ENCODE results near the gene ACP4. TPM values are rescaled to one million over a fixed set of nuclear protein-coding genes. Genes with fewer than 3 reads are reported as not detected.
"Not testable (repeated sequence)": the region's sequence is repeated elsewhere in the genome, so short reads cannot be mapped to it uniquely, and the experiment has no call there.

Gene ACP4
- total RNA-seq, 1 experiment from 2014 or later: not detected

DNA sequence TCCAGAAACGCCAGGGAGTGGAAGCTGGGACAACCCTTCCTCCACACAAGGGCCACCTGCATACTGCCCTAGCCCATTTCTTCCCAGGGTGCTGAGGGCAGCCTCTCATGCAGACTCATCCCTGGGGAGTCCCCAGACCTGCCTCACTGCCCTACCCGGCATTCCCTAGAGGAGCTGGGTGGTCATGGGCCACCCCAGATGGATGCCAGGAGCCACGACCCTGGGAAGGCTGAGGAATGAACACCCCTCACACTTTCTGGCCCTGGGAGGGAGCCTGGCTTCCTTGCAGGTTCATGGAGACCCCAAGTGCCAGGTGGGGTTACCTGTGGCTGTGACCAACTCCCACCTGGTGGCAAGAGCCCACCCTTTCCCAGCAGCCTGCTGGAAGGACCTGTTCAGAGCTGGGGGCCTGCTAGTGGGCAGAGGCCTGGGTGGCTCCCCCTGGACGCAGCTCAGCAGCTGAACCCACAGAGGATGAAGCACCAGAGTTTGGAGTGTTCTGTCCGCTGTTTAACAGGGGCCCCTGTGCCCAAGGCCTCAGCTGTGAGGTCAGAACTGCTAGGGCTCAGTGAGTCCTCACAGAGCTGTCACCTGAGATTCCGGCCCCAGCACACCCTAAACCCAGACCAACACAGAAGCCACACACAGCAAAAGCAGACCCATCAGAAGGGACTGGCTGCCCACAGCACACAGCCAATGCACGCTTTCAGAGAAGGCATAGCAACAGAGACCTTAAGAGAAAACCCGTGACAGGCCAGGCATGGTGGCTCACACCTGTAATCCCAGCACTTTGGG, 6.6 kb downstream of the ACP4 start:
- Histone ChIP-seq H3K36me3 (peaks cover 67% of the 10 kb centered on the region), H3K4me3 (no peak overlapping the region), H3K4me1 (replicated peaks) (no peaks in the 10 kb centered on the region), H3K27ac (no peak overlapping the region), H3K9me3 (replicated peaks) (0 out of 2 replicates have a peak, but pooled peaks cover 2% of the 10 kb centered on the region), H3K27me3 (replicated peaks) (no peaks in the 10 kb centered on the region)
- DNase-seq (ENCODE audit: low read depth in 1 of 2, low spot score in 2 of 2): no peak

DNA sequence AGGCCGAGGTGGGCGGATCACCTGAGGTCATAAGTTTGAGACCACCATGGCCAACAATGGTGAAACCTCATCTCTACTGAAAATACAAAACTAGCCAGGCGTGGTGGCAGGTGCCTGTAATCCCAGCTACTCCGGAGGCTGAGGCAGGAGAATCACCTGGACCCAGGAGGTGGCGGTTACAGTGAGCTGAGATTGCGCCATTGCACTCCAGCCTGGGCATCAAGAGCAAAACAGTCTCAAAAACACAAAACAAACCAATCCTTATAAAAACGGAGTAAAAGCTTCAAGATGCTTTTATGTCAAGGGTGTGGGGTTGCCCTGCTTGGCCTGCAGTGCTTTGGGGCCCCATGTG, 7.2 kb downstream of the ACP4 start:
- no peak overlapping the region for H3K27ac ChIP-seq
- H3K36me3 ChIP-seq: peaks cover 73% of the 10 kb centered on the region
- no peaks in the 10 kb centered on the region for H3K27me3 ChIP-seq (replicated peaks)
- 0 out of 2 replicates have a peak, but pooled peaks cover 2% of the 10 kb centered on the region for H3K9me3 ChIP-seq (replicated peaks)
- H3K4me1 ChIP-seq (replicated peaks): no peaks in the 10 kb centered on the region; the same call in 1 of the 2 replicates
- no peak for DNase-seq (ENCODE audit: low read depth in 1 of 2, low spot score in 2 of 2)
- H3K4me3 ChIP-seq: no peak overlapping the region

DNA sequence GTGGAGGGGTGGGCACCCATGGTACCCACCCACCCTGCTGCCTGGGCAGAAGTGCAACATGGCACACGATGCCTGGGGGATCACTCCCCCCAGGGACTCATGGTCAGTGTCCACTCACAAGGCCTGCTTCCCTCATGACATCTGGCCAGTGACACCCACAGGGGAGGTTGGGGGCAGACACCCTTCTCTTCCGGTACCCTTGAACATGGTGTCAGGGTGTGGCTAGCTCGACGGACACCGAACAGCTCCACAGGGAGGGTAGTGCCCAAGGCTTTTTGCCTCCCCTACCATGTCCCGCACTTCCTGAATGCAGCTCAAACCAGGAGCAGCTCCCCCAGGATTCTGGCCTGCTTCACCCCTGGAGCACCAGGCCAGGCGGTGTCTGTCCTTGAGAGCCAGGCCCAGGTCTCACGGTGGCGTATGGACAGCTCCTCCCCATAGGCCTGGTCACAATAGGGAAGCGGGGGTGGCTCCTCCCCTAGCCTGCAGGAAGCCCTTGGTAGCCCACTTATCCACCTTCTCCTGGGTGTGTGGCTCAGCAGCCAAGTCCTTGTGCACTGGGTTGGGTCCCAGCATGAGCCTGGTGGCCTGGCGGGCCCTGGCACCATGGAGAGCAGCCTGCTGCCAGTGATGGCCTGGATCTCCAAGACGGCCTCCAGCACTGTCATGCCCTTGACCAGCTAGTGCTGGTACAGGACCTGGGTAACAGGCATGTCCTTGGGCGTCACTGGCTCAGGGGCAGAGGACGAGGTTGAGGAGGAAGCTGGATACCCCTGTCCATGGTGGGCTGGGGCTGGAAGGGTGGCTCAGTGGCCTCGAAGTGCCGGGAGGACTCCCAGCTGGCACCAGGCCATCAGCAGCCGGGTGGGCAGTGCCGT, 7.8 kb downstream of the ACP4 start:
- Histone ChIP-seq H3K4me1 (replicated peaks) (peaks cover 4% of the 10 kb centered on the region), H3K36me3 (peaks cover 79% of the 10 kb centered on the region), H3K27me3 (replicated peaks) (no peaks in the 10 kb centered on the region), H3K27ac (no peak overlapping the region), H3K4me3 (no peak overlapping the region), H3K9me3 (replicated peaks) (0 out of 2 replicates have a peak, but pooled peaks cover 2% of the 10 kb centered on the region)
- no peak for DNase-seq (ENCODE audit: low read depth in 1 of 2, low spot score in 2 of 2)

DNA sequence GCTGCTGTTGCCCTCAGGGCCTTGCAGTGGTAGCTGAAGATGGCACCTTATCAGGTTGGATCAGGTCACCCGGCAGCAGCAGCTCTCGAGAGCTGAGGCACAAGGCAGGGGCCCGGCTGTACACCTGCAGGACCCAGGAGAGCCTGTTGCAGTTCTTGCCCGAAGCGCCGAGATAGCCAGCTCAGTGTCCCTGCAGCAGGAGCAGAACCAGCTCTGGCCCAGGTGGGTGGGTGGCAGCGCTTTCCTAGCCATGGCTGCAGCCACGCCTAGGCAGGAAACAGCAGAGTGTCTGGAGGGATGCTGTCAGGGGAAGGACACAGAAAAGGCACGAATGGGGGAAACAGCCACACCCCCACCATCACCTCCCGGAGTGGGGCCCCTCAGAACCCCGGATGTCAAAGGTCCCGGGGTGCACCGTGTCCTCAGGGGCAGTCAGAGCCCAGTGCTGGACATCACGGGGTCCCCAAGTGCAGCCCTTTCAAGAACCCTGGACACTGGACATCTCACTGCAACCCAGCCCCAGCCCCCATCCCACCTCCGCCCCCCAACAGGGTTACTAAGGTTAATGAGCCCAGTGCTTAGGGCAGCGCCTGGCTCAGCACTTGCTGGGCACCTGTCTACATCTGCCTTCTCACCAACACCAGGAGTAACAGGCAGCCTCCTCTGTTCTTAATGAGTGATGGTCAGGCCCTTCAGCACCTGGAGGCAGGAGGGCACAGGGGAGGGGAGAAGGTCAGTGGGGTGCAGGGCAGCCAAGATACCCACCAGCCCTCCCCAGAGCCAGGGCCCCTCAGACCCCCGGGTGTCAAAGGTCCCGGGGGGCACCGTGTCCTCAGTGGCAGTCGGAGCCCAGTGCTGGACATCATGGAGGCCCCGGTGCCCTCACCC, 8.7 kb downstream of the ACP4 start:
- DNase-seq (ENCODE audit: low read depth in 1 of 2, low spot score in 2 of 2): no peak
- peaks cover 9% of the 10 kb centered on the region for H3K4me1 ChIP-seq (replicated peaks)
- H3K4me3 ChIP-seq: no peak overlapping the region
- no peak overlapping the region for H3K27ac ChIP-seq
- 0 out of 2 replicates have a peak, but pooled peaks cover 2% of the 10 kb centered on the region for H3K9me3 ChIP-seq (replicated peaks)
- H3K27me3 ChIP-seq (replicated peaks): no peaks in the 10 kb centered on the region
- peaks cover 87% of the 10 kb centered on the region for H3K36me3 ChIP-seq

DNA sequence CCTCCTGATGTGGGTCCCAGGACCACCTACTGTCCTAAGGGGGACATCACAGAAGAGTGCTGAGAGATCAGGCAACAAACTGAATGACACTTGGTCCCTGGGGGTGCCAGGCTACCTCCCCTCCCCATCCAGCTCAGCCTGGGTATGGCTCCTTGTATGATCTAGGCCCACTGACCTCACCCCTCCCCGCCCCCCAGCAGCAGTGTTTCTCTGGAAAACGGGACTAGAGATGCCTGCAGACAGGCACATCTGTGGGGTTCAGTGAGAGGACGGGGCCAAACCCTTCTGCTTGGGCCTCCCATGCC, 9.3 kb downstream of the ACP4 start:
- Histone ChIP-seq H3K27ac (no peak overlapping the region), H3K9me3 (replicated peaks) (0 out of 2 replicates have a peak, but pooled peaks cover 2% of the 10 kb centered on the region), H3K36me3 (peaks cover 90% of the 10 kb centered on the region), H3K4me3 (no peak overlapping the region), H3K27me3 (replicated peaks) (no peaks in the 10 kb centered on the region), H3K4me1 (replicated peaks) (peaks cover 9% of the 10 kb centered on the region)
- DNase-seq (ENCODE audit: low read depth in 1 of 2, low spot score in 2 of 2): no peak

DNA sequence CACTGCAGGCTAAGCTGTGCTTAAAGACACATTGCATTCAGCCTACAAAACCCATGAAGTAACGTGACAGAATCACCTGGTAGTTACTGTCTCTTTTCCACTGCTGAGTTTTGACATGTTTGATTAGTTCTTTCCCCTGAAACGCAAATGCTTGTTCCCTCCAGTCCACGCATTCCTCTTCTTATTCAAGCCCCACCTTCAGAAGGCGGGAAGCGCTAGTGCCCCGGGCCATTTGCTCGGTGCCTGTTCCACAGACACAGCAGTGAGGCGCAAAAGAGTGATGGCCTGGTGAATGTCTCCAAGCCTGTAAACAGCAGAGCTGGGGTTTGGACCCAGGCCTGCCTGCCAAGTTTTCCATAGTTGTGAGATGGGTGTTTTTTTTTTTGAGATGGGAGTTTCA, 10.9 kb downstream of the ACP4 start:
- no peak for DNase-seq (ENCODE audit: low read depth in 1 of 2, low spot score in 2 of 2)
- no peak overlapping the region for H3K27ac ChIP-seq
- H3K27me3 ChIP-seq (replicated peaks): no peaks in the 10 kb centered on the region
- peaks cover 9% of the 10 kb centered on the region for H3K4me1 ChIP-seq (replicated peaks)
- H3K9me3 ChIP-seq (replicated peaks): no peaks in the 10 kb centered on the region
- H3K36me3 ChIP-seq: peaks cover 76% of the 10 kb centered on the region
- no peak overlapping the region for H3K4me3 ChIP-seq

DNA sequence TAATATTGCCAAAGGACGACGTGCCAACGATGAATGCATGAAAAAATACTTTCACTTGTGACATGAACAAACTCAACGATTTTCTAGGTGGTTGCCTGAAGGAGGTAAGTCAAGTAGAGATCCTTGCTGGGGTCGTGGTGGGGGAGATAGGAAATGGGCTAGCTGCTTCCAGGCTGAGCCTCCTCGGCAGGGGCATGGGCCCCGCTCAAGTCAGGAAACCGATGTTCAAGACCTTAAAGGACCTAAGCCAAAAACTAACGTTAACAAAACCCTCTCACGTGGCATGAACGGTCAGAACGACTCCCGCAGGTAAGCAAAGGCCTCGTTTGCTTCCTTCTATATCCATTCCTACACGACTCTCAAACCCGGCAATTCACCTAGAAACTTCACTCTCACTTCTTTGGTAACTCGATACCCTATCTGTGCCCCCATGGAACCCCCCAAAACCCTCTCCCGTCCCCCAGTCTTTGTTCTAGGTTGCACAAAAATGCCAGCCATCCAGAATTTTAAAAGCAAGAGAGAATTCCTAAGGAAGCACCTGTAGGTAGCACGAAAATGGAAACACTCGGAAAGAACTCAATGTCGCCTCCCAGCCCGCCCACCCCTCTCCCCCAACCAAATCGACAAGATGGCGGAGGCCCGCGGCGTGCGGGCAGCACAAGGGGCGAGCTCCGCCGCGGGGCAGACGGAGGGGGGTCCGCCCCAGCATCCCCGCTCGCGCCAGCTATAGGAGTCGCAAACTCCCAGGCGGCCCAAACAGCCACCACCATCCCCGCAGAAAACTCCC, 13.6 kb downstream of the ACP4 start:
- Histone ChIP-seq H3K27ac (peak overlapping the region; percentile 94), H3K9me3 (replicated peaks) (no peaks in the 10 kb centered on the region), H3K4me1 (replicated peaks) (peaks cover 9% of the 10 kb centered on the region), H3K27me3 (replicated peaks) (no peaks in the 10 kb centered on the region), H3K36me3 (peaks cover 49% of the 10 kb centered on the region), H3K4me3 (peak overlapping the region; percentile 75)
- DNase-seq (ENCODE audit: low read depth in 1 of 2, low spot score in 2 of 2): no peak

DNA sequence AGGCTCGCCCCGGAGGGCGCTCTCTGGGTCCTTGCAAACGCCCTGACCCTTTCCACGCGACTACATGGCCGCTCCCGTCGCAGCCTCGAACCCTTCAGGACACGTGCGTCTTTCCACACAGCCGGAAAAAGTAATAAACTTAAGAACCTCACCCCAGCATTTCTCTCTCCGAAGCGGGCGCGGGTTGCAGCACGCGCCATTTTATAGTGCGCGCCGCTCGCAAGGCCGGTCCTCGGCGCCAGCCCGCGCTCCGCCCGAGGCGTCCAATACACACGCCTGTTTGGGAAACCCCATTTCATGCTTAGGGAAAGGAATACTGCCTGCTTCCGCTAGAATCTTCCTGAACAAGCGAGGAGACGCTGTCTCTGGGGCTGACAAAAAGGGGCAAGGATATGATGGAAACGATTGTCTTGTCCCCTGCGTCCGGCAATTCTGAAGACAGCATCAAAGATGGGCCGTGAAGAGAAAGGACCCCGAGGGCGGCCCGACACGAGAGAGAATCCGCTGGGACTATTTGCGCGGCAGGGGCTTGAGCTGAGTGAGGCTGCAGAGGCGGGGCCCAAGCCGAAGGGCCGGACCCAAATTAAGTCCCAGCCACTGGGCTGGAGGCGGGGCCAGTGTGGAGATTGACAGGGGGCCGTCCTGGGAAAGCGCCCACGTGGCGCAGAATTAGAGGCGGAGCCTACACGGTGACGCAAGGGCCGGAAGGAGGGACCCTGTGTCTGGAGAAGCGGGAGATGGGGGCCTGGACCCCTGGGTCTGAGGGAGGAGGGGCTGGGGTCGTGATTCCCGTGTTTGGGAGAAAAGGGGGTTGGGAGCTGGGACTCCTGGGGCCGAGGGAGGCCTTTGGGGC, 14.4 kb downstream of the ACP4 start:
- no peaks in the 10 kb centered on the region for H3K27me3 ChIP-seq (replicated peaks)
- H3K27ac ChIP-seq: peak overlapping the region; percentile 94
- peak overlapping the region; percentile 75 for H3K4me3 ChIP-seq
- H3K36me3 ChIP-seq: peaks cover 40% of the 10 kb centered on the region
- H3K9me3 ChIP-seq (replicated peaks): no peaks in the 10 kb centered on the region
- peak; percentile 99 for DNase-seq (ENCODE audit: low read depth in 1 of 2, low spot score in 2 of 2)
- H3K4me1 ChIP-seq (replicated peaks): peaks cover 9% of the 10 kb centered on the region

DNA sequence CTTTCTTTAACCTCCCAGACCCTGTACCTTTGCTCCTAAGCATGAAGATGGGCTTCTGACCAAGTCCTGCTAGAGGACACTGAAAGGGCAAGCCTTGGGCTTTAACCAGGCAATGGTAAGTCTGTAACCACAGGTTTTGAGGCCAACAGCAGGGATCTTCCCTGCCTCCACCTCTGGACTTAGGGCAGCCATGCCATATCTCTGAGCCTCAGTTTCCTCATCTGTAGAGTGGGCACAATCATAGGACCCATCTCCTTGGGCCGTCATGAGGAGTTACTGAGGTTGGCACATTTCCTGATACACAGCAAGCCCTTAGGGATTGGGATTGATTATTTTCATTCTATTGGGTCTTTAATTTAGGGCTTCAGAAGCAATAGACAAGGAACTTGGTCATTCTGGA, 18.6 kb downstream of the ACP4 start:
- peaks cover 2% of the 10 kb centered on the region; the same call in 1 of the 2 replicates for H3K36me3 ChIP-seq
- no peaks in the 10 kb centered on the region for H3K9me3 ChIP-seq (replicated peaks)
- H3K27me3 ChIP-seq (replicated peaks): no peaks in the 10 kb centered on the region
- H3K27ac ChIP-seq: no peak overlapping the region
- no peak overlapping the region for H3K4me3 ChIP-seq
- H3K4me1 ChIP-seq (replicated peaks): no peaks in the 10 kb centered on the region; the same call in 1 of the 2 replicates
- no peak for DNase-seq (ENCODE audit: low read depth in 1 of 2, low spot score in 2 of 2)

DNA sequence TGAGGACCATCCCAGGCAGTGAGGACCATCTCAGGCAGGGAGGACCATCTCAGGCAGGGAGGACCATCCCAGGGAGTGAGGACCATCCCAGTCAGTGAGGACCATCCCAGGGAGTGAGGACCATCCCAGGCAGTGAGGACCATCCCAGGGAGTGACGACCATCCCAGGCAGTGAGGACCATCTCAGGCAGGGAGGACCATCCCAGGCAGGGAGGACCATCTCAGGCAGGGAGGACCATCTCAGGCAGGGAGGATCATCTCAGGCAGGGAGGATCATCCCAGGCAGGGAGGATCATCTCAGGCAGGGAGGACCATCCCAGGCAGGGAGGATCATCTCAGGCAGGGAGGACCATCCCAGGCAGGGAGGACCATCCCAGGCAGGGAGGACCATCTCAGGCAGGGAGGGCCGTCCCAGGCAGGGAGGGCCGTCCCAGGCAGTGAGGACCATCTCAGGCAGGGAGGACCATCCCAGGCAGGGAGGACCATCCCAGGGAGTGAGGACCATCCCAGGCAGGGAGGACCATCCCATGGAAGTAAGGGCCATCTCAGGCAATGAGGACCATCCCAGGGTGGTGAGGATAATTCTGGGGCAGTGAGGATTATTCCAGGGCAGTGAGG, 21.5 kb downstream of the ACP4 start:
- not testable (repeated sequence) for H3K27ac ChIP-seq; H3K27me3 ChIP-seq (replicated peaks); H3K9me3 ChIP-seq (replicated peaks); H3K4me1 ChIP-seq (replicated peaks); DNase-seq (ENCODE audit: low read depth in 1 of 2, low spot score in 2 of 2); H3K4me3 ChIP-seq; H3K36me3 ChIP-seq

DNA sequence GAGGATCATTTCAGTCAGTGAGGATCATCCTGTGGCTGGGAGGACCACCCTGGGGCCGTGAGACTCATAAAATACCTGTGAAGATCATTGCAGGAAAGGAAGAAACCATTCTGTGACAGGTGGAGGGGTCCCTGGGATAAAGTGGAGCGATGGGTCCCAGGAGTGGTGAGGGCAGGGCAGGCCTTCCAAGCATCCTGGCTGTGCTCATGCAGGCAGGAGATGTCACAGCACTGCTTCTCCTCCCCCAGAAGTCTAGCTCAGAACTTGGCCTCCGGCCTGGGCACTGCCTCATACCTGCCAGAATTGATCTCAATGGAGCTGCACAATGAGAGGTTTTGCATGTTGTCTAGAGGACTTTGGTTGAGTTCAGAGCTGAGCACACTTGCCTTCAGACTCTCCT, 22.3 kb downstream of the ACP4 start:
- H3K9me3 ChIP-seq (replicated peaks): no peaks in the 10 kb centered on the region
- no peak overlapping the region for H3K27ac ChIP-seq
- H3K36me3 ChIP-seq: no peaks in the 10 kb centered on the region
- no peaks in the 10 kb centered on the region for H3K4me1 ChIP-seq (replicated peaks)
- no peak overlapping the region for H3K4me3 ChIP-seq
- DNase-seq (ENCODE audit: low read depth in 1 of 2, low spot score in 2 of 2): no peak
- peaks cover 6% of the 10 kb centered on the region; the same call in 1 of the 2 replicates for H3K27me3 ChIP-seq (replicated peaks)

DNA sequence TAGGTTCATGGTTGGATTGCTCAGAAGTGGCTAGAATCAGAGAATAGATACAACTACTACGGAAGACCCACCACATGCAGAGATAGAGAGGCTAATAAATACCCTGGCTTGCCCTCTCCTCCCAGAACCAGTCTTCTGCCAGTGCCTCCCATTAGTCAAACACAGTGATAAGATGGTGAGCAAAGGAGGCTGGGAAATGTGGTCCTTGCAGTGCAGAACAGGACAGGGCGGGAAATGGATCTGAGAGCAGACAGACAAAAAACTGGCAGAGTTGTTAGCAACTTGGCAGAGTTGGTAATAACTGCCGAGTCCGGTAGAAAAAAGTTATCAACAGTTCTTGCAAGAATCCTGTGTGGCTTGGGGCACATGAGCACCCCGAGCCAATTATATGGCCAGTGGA, 24.7 kb downstream of the ACP4 start:
- Histone ChIP-seq H3K4me3 (no peak overlapping the region), H3K36me3 (no peaks in the 10 kb centered on the region), H3K4me1 (replicated peaks) (no peaks in the 10 kb centered on the region; the same call in 1 of the 2 replicates), H3K27me3 (replicated peaks) (peaks cover 21% of the 10 kb centered on the region), H3K9me3 (replicated peaks) (no peaks in the 10 kb centered on the region), H3K27ac (no peak overlapping the region)
- no peak for DNase-seq (ENCODE audit: low read depth in 1 of 2, low spot score in 2 of 2)
